GM18951 (cell line): Measurements from ENCODE around the gene PDE4B.

Source experiments
- POLR2A ChIP-seq: IDR thresholded peaks from 4 replicates; pipeline ENCODE4 v1.6.1; 2011; ENCODE audit warnings: mild to moderate bottlenecking; ENCODE audit not compliant: insufficient read length, insufficient read depth; ENCODE audit errors: extremely low read depth
- in situ Hi-C: fragments of 300-500 bp; cut with MboI; formaldehyde crosslinking; loops from one replicate; pipeline ENCODE4 v1.12.0; 2022; ENCODE audit warnings: low sequenced_read_pairs, mixed read lengths, inconsistent platforms; ENCODE audit not compliant: unreplicated experiment

The PDE4B gene

GRCh38 chr1:66336641-66336990 lies 543.9 kb downstream of the PDE4B start:
- no peak for TF ChIP-seq POLR2A
- in situ Hi-C loops = no loop called here

GRCh38 chr1:66337249-66337648 lies 544.6 kb downstream of the PDE4B start:
- in situ Hi-C loops = no loop called here
- no peak for TF ChIP-seq POLR2A

- in situ Hi-C loops = no loop called here
- no peak for TF ChIP-seq POLR2A
Observed at GRCh38 chr1:66339944-66340343, 547.2 kb downstream of the PDE4B start.

- in situ Hi-C loops = no loop called here
- no peak for TF ChIP-seq POLR2A
Observed at GRCh38 chr1:66341446-66342089, 548.9 kb downstream of the PDE4B start.

GRCh38 chr1:66342707-66343106 lies 550.0 kb downstream of the PDE4B start:
- TF ChIP-seq POLR2A = no peak
- in situ Hi-C loops = no loop called here

- TF ChIP-seq POLR2A = no peak
- in situ Hi-C loops = no loop called here
Observed at GRCh38 chr1:66343569-66344325, 551.1 kb downstream of the PDE4B start.

- in situ Hi-C loops = no loop called here
- no peak for TF ChIP-seq POLR2A
Observed at GRCh38 chr1:66346057-66346795, 553.5 kb downstream of the PDE4B start.

- TF ChIP-seq POLR2A = no peak
- in situ Hi-C loops = no loop called here
Observed at GRCh38 chr1:66346873-66347272, 554.2 kb downstream of the PDE4B start.

GRCh38 chr1:66348776-66349175 lies 556.1 kb downstream of the PDE4B start:
- in situ Hi-C loops = no loop called here
- no peak for TF ChIP-seq POLR2A

GRCh38 chr1:66349242-66349641 lies 556.5 kb downstream of the PDE4B start:
- in situ Hi-C loops = no loop called here
- TF ChIP-seq POLR2A = no peak

GRCh38 chr1:66350001-66350547 lies 557.4 kb downstream of the PDE4B start:
- TF ChIP-seq POLR2A = peak; percentile 23
- in situ Hi-C loops = no loop called here

GRCh38 chr1:66351478-66351877 lies 558.8 kb downstream of the PDE4B start:
- in situ Hi-C loops = no loop called here

GRCh38 chr1:66351913-66352312 lies 559.2 kb downstream of the PDE4B start:
- in situ Hi-C loops = no loop called here
- TF ChIP-seq POLR2A = no peak

More at GRCh38 chr1:66351478-66351877, 558.8 kb downstream of the PDE4B start:
- TF ChIP-seq POLR2A = no peak
